DMS114 treated with DMSO at 0.1 percent for 48 hours (cell line): ENCODE measurements around the gene KPNA6.

Experiments
- DNase-seq: peaks from one replicate; lab custom pipeline; 2025; ENCODE audit not compliant: unreplicated experiment; lab: John Stamatoyannopoulos, UW

The KPNA6 gene

GRCh38 chr1:32215629-32216480 lies 108.0 kb downstream of the KPNA6 start:
- peak; percentile 54 for DNase-seq

- no peak for DNase-seq
Measured at GRCh38 chr1:32216566-32216965, 108.7 kb downstream of the KPNA6 start.

DNA sequence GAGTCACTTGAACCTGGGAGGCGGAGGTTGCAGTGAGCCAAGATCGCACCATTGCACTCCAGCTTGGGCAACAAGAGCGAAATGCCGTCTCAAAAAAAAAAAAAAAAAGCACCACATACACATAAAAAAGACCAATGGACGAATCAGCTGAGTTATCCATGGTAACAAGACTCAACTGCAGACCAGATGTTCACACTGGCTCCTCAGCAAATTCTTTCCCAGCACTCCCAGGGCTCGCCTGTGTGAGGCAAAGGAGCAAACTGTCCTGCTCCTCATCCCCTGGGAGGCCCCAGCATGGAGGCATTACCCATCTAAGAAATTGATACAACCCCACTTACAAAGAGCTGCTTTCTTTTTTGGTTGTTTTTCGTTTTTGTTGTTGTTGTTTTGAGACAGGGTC lies 111.2 kb downstream of the KPNA6 start:
- no peak for DNase-seq

DNA sequence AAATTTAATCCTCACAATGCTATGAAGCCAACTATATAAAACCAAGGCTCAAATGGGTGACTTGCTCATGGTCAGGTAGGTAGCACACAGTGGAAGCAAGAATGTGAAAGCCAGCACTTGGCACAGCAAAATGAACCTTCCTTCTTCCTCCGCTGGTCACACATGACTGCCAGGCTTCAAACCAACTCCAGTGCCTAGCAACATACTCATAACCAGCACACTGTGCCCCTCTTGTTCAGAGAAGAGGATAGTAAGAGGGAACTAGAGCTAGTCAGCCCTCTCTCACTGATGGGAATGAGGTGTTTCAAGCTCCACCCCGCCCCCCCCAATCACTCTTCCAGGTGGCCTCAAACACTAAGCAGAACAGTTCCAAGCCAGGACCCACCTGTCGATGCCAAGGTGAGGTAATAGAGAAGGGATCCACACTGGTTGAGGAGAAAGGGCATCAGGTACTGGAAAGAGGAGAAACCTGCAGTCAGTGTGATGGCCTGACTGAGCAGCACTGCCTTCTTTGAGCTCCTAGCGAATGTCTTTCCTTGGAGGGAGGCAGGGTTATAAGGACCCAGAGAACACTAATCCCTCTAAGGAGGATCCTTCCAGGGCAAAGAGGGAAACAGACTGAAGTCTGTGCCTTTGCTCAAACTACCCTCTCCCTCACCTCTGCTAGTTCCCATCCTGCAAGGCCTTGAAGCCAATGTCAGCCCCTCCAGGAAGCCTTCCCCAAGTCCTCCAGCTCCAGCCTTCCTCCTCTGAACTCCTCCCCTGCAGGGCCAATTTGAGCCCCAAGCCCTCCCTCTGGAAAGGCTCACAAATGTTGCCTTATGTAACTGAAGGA lies 113.1 kb downstream of the KPNA6 start:
- DNase-seq, result no peak

DNA sequence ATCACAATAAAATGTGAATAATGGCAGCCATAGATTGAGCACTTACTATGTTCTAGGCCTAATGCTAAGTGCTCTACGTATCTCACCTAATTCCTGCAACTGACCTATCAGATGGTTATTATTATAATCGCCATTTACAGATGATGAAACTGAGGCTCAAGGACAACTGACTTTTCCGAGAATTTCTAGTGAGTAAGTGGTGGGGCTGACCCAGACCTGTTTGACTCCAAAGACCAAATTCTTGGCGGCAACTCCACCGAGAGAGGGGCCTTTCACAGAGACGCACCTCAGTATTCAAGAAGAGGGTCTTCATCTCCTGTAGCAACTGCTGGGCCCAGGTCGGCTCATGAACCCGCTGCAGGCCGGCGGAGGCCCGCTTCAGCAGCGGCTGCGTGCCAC lies 113.7 kb downstream of the KPNA6 start:
- DNase-seq, result no peak

GRCh38 chr1:32221980-32222755 lies 114.3 kb downstream of the KPNA6 start, which contains the start of the genes EIF3I and TMEM234:
Gene EIF3I, plus strand, starts transcription at chr1:32222407. Its CDS starts 35 bp downstream, at chr1:32222442.
Gene TMEM234, minus strand, starts transcription at chr1:32222353. Its CDS starts 31 bp downstream, at chr1:32222322.
- DNase-seq, result peak; percentile 90

DNA sequence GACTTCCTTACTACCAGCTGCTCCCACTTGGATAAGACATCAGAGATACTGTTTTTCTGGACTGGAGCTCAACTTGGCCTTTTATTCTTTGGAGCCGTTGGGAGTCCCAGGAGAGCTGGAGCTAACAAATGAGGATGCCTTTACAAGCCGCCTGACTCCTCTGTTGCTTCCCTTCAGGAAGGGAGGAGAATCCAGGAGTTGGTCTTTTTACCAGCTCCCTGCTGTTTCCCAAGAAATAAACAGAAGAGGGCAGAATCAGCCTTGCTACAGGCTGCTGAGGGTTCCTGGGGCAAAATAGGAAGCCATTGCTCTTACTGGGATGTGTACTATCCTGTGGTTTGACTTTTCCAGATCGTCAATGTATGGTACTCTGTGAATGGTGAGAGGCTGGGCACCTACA lies 115.8 kb downstream of the KPNA6 start:
- DNase-seq, result no peak

- DNase-seq, result no peak
Measured at GRCh38 chr1:32224285-32224684, 116.4 kb downstream of the KPNA6 start.
